Caco-2 (cell line): ENCODE measurements around the gene SNRNP27. TPM values are rescaled to one million over a fixed set of nuclear protein-coding genes. Genes with fewer than 3 reads are reported as not detected.

Experiments used
- BruUV-seq: library from RNA; stranded (reverse); fragments of 400-500 nt; replicated peaks from 2 replicates; lab custom pipeline; 2021; lab: Mats Ljungman, UMichigan
- CTCF ChIA-PET: fragments of 300-600 bp; sonication (Branson Sonifier 250); formaldehyde crosslinking; loops from one replicate; lab custom pipeline; 2022; ENCODE audit warnings: antibody characterized with exemption; lab: Charles Lee
- POLR2A ChIA-PET: fragments of 300-600 bp; sonication (Branson Sonifier 250); formaldehyde crosslinking; loops from one replicate; lab custom pipeline; 2022; ENCODE audit warnings: antibody characterized with exemption; lab: Charles Lee
- DNase-seq, 2 experiments: peaks; one replicate each; pipeline versions ENCODE4 v3.0.0 to v3.0.0-alpha.2; 2020 to 2022
- H3K27me3 ChIP-seq: replicated peaks from 2 replicates; pipeline ENCODE4 v1.6.0; 2011; ENCODE audit warnings: low read length; ENCODE audit not compliant: control insufficient read depth, insufficient read depth
- H3K36me3 ChIP-seq: 2 replicates; pipeline ENCODE4 v1.5.1; 2011; ENCODE audit warnings: low read length; ENCODE audit not compliant: control insufficient read depth, insufficient read depth
- H3K4me1 ChIP-seq: fragments of 250-450 bp; sonication (Bioruptor Pico); 2 replicates; pipeline ENCODE4 v1.5.1; 2020; ENCODE audit warnings: mild to moderate bottlenecking
- H3K4me3 ChIP-seq: 2 replicates; pipeline ENCODE4 v1.5.1; 2011; ENCODE audit warnings: low read depth, mild to moderate bottlenecking, control low read depth, low read length
- H3K9me3 ChIP-seq: fragments of 250-450 bp; sonication (Bioruptor Pico); 2 replicates; pipeline ENCODE4 v1.5.1; 2020; ENCODE audit warnings: mild to moderate bottlenecking, moderate library complexity
- H3K27ac Mint-ChIP-seq: one replicate; pipeline ENCODE4 v1.8.0; 2022; ENCODE audit warnings: mixed read lengths; ENCODE audit not compliant: unreplicated experiment
- H3K27me3 Mint-ChIP-seq: one replicate; pipeline ENCODE4 v1.8.0; 2022; ENCODE audit warnings: mixed read lengths; ENCODE audit not compliant: insufficient read depth, unreplicated experiment
- H3K36me3 Mint-ChIP-seq: one replicate; pipeline ENCODE4 v1.8.0; 2022; ENCODE audit warnings: mild to moderate bottlenecking, mixed read lengths; ENCODE audit not compliant: insufficient read depth, unreplicated experiment
- H3K4me1 Mint-ChIP-seq: one replicate; pipeline ENCODE4 v1.8.0; 2022; ENCODE audit warnings: low read depth, mixed read lengths; ENCODE audit not compliant: unreplicated experiment
- H3K4me3 Mint-ChIP-seq: one replicate; pipeline ENCODE4 v1.8.0; 2022; ENCODE audit warnings: mild to moderate bottlenecking, moderate library complexity, mixed read lengths; ENCODE audit not compliant: unreplicated experiment
- H3K9me3 Mint-ChIP-seq: one replicate; pipeline ENCODE4 v1.8.0; 2022; ENCODE audit warnings: mixed read lengths; ENCODE audit not compliant: unreplicated experiment
- CTCF ChIP-seq, 2 experiments: fragments of 200-600 bp in 1 of 2; IDR thresholded peaks; 1 replicate in 1 of 2; 2 replicates in 1 of 2; pipeline versions ENCODE4 v1.5.1 to v1.8.0; 2011 to 2022; ENCODE audit warnings: antibody characterized with exemption in 1 of 2, control low read depth in 1 of 2, inconsistent platforms in 1 of 2, low read depth in 1 of 2, low read length in 1 of 2, mild to moderate bottlenecking in 1 of 2, moderate library complexity in 1 of 2; ENCODE audit not compliant: insufficient read depth in 1 of 2, severe bottlenecking in 1 of 2, unreplicated experiment in 1 of 2
- intact Hi-C: fragments of 100-400 bp; cut with micrococcal nuclease; formaldehyde crosslinking; loops from one replicate; pipeline ENCODE4 v1.10.0; 2022; ENCODE audit not compliant: unreplicated experiment
- total RNA-seq: library from RNA; stranded (reverse); gene quantifications from 2 replicates; pipeline ENCODE4 v1.2.3, GENCODE V29; 2022

SNRNP27 gene
- total RNA-seq, 1 experiment from 2014 or later = 49.7 TPM

DNA sequence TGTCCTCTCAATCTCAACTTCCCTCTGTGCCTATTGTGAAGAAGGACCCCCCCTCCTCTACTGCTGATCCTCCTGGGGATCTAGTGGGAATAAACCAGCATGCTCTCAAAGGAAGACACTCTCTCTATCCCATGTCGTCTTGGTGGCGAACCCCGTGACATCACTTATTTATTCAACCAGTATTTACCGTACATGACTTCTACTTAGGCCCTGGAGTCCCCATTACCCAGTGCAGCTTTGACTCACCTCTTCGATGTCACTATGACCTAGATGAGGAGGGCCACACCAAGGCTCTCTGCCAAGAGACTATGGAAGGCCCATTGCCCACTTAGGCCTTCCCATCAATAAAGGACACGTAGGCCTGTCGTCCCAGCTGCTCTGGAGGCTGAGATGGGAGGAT, 51.0 kb downstream of the SNRNP27 start:
- H3K4me3 ChIP-seq = no peak overlapping the region
- H3K27me3 Mint-ChIP-seq = no peaks in the 10 kb centered on the region
- no peaks in the 10 kb centered on the region; the same call in none of the 2 replicates for H3K36me3 ChIP-seq
- DNase-seq = no peak
- H3K4me1 Mint-ChIP-seq = peaks cover 29% of the 10 kb centered on the region
- no TSS peak for BruUV-seq
- ChIA-PET POLR2A (no interaction called here), CTCF (no interaction called here)
- H3K9me3 Mint-ChIP-seq = no peaks in the 10 kb centered on the region
- H3K4me1 ChIP-seq = no peaks in the 10 kb centered on the region; the same call in 1 of the 2 replicates
- TF ChIP-seq CTCF (IDR thresholded peaks at IDR 0.05; ENCODE audit: insufficient read depth in 1 of 2, low read depth in 1 of 2, low read length in 1 of 2, severe bottlenecking in 1 of 2, unreplicated experiment in 1 of 2) = no peak
- intact Hi-C loops = no loop called here
- no peaks in the 10 kb centered on the region for H3K9me3 ChIP-seq
- H3K27ac Mint-ChIP-seq = no peak overlapping the region
- no peaks in the 10 kb centered on the region for H3K27me3 ChIP-seq
- H3K4me3 Mint-ChIP-seq = no peak overlapping the region
- peaks cover 28% of the 10 kb centered on the region for H3K36me3 Mint-ChIP-seq

DNA sequence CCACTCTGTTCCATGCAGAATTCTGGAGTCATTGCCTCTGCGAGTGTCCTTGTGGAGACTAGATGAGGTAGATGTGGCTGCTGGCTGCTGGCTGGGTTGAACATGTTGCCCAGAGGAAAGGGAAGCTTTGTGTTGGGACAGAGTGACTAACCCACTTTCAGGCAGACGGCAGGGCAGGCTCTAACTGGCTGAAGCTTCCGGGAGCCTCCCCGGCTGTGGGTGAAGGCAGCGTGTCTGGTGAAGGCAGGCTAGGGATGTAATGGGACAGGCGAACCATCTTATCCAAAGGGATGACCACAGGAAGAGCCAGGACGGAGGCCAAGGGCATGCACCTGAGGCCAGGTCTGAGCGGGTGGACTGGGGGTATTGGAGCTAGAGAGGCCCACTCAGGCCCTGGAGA, 51.7 kb downstream of the SNRNP27 start:
- ChIA-PET CTCF (no interaction called here), POLR2A (no interaction called here)
- TF ChIP-seq CTCF (IDR thresholded peaks at IDR 0.05; ENCODE audit: insufficient read depth in 1 of 2, low read depth in 1 of 2, low read length in 1 of 2, severe bottlenecking in 1 of 2, unreplicated experiment in 1 of 2) = no peak
- no TSS peak for BruUV-seq
- no peaks in the 10 kb centered on the region for H3K9me3 Mint-ChIP-seq
- intact Hi-C loops = no loop called here
- peaks cover 29% of the 10 kb centered on the region for H3K4me1 Mint-ChIP-seq
- Histone ChIP-seq H3K4me3 (no peak overlapping the region), H3K27me3 (no peaks in the 10 kb centered on the region), H3K4me1 (no peaks in the 10 kb centered on the region), H3K36me3 (no peaks in the 10 kb centered on the region; the same call in none of the 2 replicates), H3K9me3 (no peaks in the 10 kb centered on the region)
- H3K27ac Mint-ChIP-seq = no peak overlapping the region
- no peaks in the 10 kb centered on the region for H3K27me3 Mint-ChIP-seq
- H3K36me3 Mint-ChIP-seq = peaks cover 26% of the 10 kb centered on the region
- H3K4me3 Mint-ChIP-seq = no peak overlapping the region
- DNase-seq = no peak

DNA sequence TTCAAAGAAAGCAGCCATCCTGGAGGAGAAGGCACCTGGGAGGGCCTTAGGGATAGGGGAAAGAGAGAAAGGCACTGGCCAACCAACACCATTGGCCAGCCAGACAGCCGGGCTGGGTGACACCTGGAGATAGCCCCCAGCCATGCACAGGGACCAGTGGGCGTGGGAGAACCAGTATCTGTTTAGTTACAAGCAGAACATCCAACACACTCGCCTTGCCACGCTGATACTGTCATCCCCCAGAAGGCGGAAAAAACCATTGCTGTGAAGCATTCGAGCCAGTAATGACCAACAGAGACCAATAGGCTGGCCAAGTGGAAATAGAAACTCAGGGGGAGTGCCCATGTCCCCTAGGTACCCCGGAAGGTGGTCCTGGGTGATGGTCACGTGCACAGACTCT, 52.2 kb downstream of the SNRNP27 start:
- ChIA-PET CTCF (no interaction called here), POLR2A (interaction anchor here (1.4 kb wide), 1 partner anchor 31 kb away, joined by 5 read pairs; the partner anchor contains the start of gene MXD1)
- Mint-ChIP-seq H3K27me3 (no peaks in the 10 kb centered on the region), H3K9me3 (no peaks in the 10 kb centered on the region), H3K4me3 (no peak overlapping the region), H3K4me1 (peaks cover 29% of the 10 kb centered on the region), H3K36me3 (peaks cover 21% of the 10 kb centered on the region), H3K27ac (no peak overlapping the region)
- no peak for DNase-seq
- H3K9me3 ChIP-seq = no peaks in the 10 kb centered on the region
- no peak overlapping the region for H3K4me3 ChIP-seq
- BruUV-seq = no TSS peak
- H3K36me3 ChIP-seq = no peaks in the 10 kb centered on the region; the same call in 1 of the 2 replicates
- TF ChIP-seq CTCF (IDR thresholded peaks at IDR 0.05; ENCODE audit: insufficient read depth in 1 of 2, low read depth in 1 of 2, low read length in 1 of 2, severe bottlenecking in 1 of 2, unreplicated experiment in 1 of 2) = no peak
- intact Hi-C loops = no loop called here
- H3K27me3 ChIP-seq = no peaks in the 10 kb centered on the region
- no peaks in the 10 kb centered on the region for H3K4me1 ChIP-seq
